ENCODE results near the gene FAM83D.

Gene FAM83D

GRCh38 chr20:38896009-38896594 is 30.1 kb upstream of the FAM83D start:
- no peak overlapping the region for H3K4me3 ChIP-seq (ENCODE audit: low read depth, low read length)
- TF ChIP-seq CTCF (IDR thresholded peaks at IDR 0.05; ENCODE audit: borderline replicate concordance, insufficient read depth, low read depth, low read length): no peak

- H3K4me3 ChIP-seq (ENCODE audit: low read depth, low read length): no peak overlapping the region
- no peak for TF ChIP-seq CTCF (IDR thresholded peaks at IDR 0.05; ENCODE audit: borderline replicate concordance, insufficient read depth, low read depth, low read length)
Observed at GRCh38 chr20:38897267-38897666, 28.9 kb upstream of the FAM83D start.

GRCh38 chr20:38900606-38901005 is 25.6 kb upstream of the FAM83D start:
- no peak for TF ChIP-seq CTCF (IDR thresholded peaks at IDR 0.05; ENCODE audit: borderline replicate concordance, insufficient read depth, low read depth, low read length)
- H3K4me3 ChIP-seq (ENCODE audit: low read depth, low read length): no peak overlapping the region

GRCh38 chr20:38902601-38903000 is 23.6 kb upstream of the FAM83D start:
- TF ChIP-seq CTCF (IDR thresholded peaks at IDR 0.05; ENCODE audit: borderline replicate concordance, insufficient read depth, low read depth, low read length): no peak
- no peak overlapping the region for H3K4me3 ChIP-seq (ENCODE audit: low read depth, low read length)

GRCh38 chr20:38903335-38903734 is 22.9 kb upstream of the FAM83D start:
- H3K4me3 ChIP-seq (ENCODE audit: low read depth, low read length): no peak overlapping the region
- TF ChIP-seq CTCF (IDR thresholded peaks at IDR 0.05; ENCODE audit: borderline replicate concordance, insufficient read depth, low read depth, low read length): no peak

- H3K4me3 ChIP-seq (ENCODE audit: low read depth, low read length): no peak overlapping the region
Observed at GRCh38 chr20:38905375-38905774, 20.8 kb upstream of the FAM83D start.

More at GRCh38 chr20:38905375-38905774, 20.8 kb upstream of the FAM83D start:
- TF ChIP-seq CTCF (IDR thresholded peaks at IDR 0.05; ENCODE audit: borderline replicate concordance, insufficient read depth, low read depth, low read length): no peak

All from GM12875 (cell line).